Astrocyte (in vitro differentiated cells and primary cell): ENCODE results near the gene CCDC175.

Experiments used
- CTCF ChIP-seq: IDR thresholded peaks from 2 replicates; pipeline ENCODE4 v1.5.1; 2011; ENCODE audit warnings: low read depth, mild to moderate bottlenecking, inconsistent platforms, low read length, moderate library complexity; ENCODE audit not compliant: insufficient read depth
- EZH2 ChIP-seq: IDR thresholded peaks from 2 replicates; pipeline ENCODE4 v1.6.1; 2012; ENCODE audit warnings: mild to moderate bottlenecking, low read length, inconsistent platforms; ENCODE audit not compliant: insufficient read depth

- no peak for TF ChIP-seq CTCF
- no peak for TF ChIP-seq EZH2
These were observed 11.5 kb downstream of the CCDC175 start for GRCh38 chr14:59565087-59565486.
